ENCODE data around the gene NR6A1.

Gene NR6A1

GRCh38 chr9:124789531-124789930, 18.4 kb upstream of the NR6A1 start:
- DNase-seq (ENCODE audit: insufficient read length, low spot score) (no peak), FAIRE-seq (no peak)
- TF ChIP-seq CTCF (IDR thresholded peaks at IDR 0.05; ENCODE audit: insufficient read depth, missing control alignments): no peak

- FAIRE-seq: no peak
- no peak for TF ChIP-seq CTCF (IDR thresholded peaks at IDR 0.05; ENCODE audit: insufficient read depth, missing control alignments)
- DNase-seq (ENCODE audit: insufficient read length, low spot score): no peak
Measured at GRCh38 chr9:124788542-124789217, 17.6 kb upstream of the NR6A1 start.

GRCh38 chr9:124786881-124787573, 15.9 kb upstream of the NR6A1 start:
- TF ChIP-seq CTCF (IDR thresholded peaks at IDR 0.05; ENCODE audit: insufficient read depth, missing control alignments): no peak
- DNase-seq (ENCODE audit: insufficient read length, low spot score) (no peak), FAIRE-seq (no peak)

- DNase-seq (ENCODE audit: insufficient read length, low spot score) (no peak), FAIRE-seq (no peak)
- TF ChIP-seq CTCF (IDR thresholded peaks at IDR 0.05; ENCODE audit: insufficient read depth, missing control alignments): no peak
Measured at GRCh38 chr9:124784509-124784908, 13.4 kb upstream of the NR6A1 start.

GRCh38 chr9:124783830-124784229, 12.7 kb upstream of the NR6A1 start:
- TF ChIP-seq CTCF (IDR thresholded peaks at IDR 0.05; ENCODE audit: insufficient read depth, missing control alignments): no peak
- DNase-seq (ENCODE audit: insufficient read length, low spot score): no peak
- FAIRE-seq: no peak

GRCh38 chr9:124782661-124783574, 11.8 kb upstream of the NR6A1 start:
- DNase-seq (ENCODE audit: insufficient read length, low spot score): peak; percentile 1
- no peak for FAIRE-seq
- TF ChIP-seq CTCF (IDR thresholded peaks at IDR 0.05; ENCODE audit: insufficient read depth, missing control alignments): no peak
